Activated gamma-delta T cell treated with anti-CD3 and anti-CD28 coated beads, Interleukin-2, amount 50 U/mL, for 16 hours (primary cell): ENCODE measurements around the gene PLSCR2.
"Not testable (repeated sequence)": the region's sequence is repeated elsewhere in the genome, so short reads cannot be mapped to it uniquely, and the experiment has no call there.

ENCODE experiments used
- DNase-seq: peaks from one replicate; pipeline ENCODE4 v3.0.0-alpha.2; 2020; ENCODE audit warnings: low read depth

Gene PLSCR2

GRCh38 chr3:146485297-146485696, 15.9 kb upstream of the PLSCR2 start:
- DNase-seq = no peak

- DNase-seq = no peak
Observed at GRCh38 chr3:146476094-146476740, 6.9 kb upstream of the PLSCR2 start.

GRCh38 chr3:146474976-146475375, 5.6 kb upstream of the PLSCR2 start:
- DNase-seq = not testable (repeated sequence)

GRCh38 chr3:146473726-146474125, 4.4 kb upstream of the PLSCR2 start:
- no peak for DNase-seq

- DNase-seq = no peak
Observed at GRCh38 chr3:146472611-146473010, 3.2 kb upstream of the PLSCR2 start.

GRCh38 chr3:146471012-146471411, 1.7 kb upstream of the PLSCR2 start:
- no peak for DNase-seq

GRCh38 chr3:146470425-146470990, 1.1 kb upstream of the PLSCR2 start:
- no peak for DNase-seq

GRCh38 chr3:146468671-146469149, 651 bp downstream of the PLSCR2 start:
- no peak for DNase-seq

GRCh38 chr3:146468234-146468633, 1.1 kb downstream of the PLSCR2 start:
- no peak for DNase-seq

GRCh38 chr3:146466604-146467003, 2.8 kb downstream of the PLSCR2 start:
- DNase-seq = no peak

- no peak for DNase-seq
Observed at GRCh38 chr3:146465693-146466465, 3.5 kb downstream of the PLSCR2 start.

GRCh38 chr3:146464783-146465182, 4.6 kb downstream of the PLSCR2 start:
- DNase-seq = no peak

GRCh38 chr3:146464005-146464595, 5.3 kb downstream of the PLSCR2 start:
- DNase-seq = no peak

- DNase-seq = no peak
Observed at GRCh38 chr3:146454796-146455195, 14.6 kb downstream of the PLSCR2 start.

- no peak for DNase-seq
Observed at GRCh38 chr3:146449613-146450012, 19.7 kb downstream of the PLSCR2 start.

- no peak for DNase-seq
Observed at GRCh38 chr3:146449076-146449475, 20.3 kb downstream of the PLSCR2 start.

GRCh38 chr3:146446026-146446425, 23.3 kb downstream of the PLSCR2 start:
- no peak for DNase-seq

- not testable (repeated sequence) for DNase-seq
Observed at GRCh38 chr3:146440310-146440709, 29.1 kb downstream of the PLSCR2 start.

GRCh38 chr3:146432066-146432465, 37.3 kb downstream of the PLSCR2 start:
- no peak for DNase-seq

- no peak for DNase-seq
Observed at GRCh38 chr3:146431240-146431639, 38.1 kb downstream of the PLSCR2 start.

GRCh38 chr3:146425341-146425740, 44.0 kb downstream of the PLSCR2 start:
- DNase-seq = no peak

- no peak for DNase-seq
Observed at GRCh38 chr3:146421819-146422759, 47.3 kb downstream of the PLSCR2 start.
